Activated CD4-positive, alpha-beta T cell treated with anti-CD3 and anti-CD28 coated beads for 36 hours (primary cell): ENCODE results near the gene ZNF41. TPM values are rescaled to one million over a fixed set of nuclear protein-coding genes. Genes with fewer than 3 reads are reported as not detected.
"Not testable (repeated sequence)": the region's sequence is repeated elsewhere in the genome, so short reads cannot be mapped to it uniquely, and the experiment has no call there.

Experiments
- ATAC-seq: fragments of 200-7000 bp; cut with Tn5 transposase; one replicate; pipeline ENCODE4 v1.10.0; 2021; ENCODE audit warnings: mild to moderate bottlenecking, moderate library complexity
- CTCF ChIA-PET: fragments of 350-600 bp; sonication (Branson Sonifier 250); formaldehyde crosslinking; loops from one replicate; lab custom pipeline; 2021; ENCODE audit warnings: antibody characterized with exemption; lab: Charles Lee
- POLR2A ChIA-PET: fragments of 350-600 bp; sonication (Branson Sonifier 250); formaldehyde crosslinking; loops from one replicate; lab custom pipeline; 2021; ENCODE audit warnings: antibody characterized with exemption, inconsistent platforms; lab: Charles Lee
- DNase-seq: peaks from one replicate; pipeline ENCODE4 v3.0.0-alpha.2; 2020
- H3K27ac Mint-ChIP-seq: one replicate; pipeline ENCODE4 v1.8.0; 2021; ENCODE audit warnings: mixed read lengths
- H3K27me3 Mint-ChIP-seq: one replicate; pipeline ENCODE4 v1.8.0; 2021; ENCODE audit warnings: mixed read lengths
- H3K36me3 Mint-ChIP-seq: one replicate; pipeline ENCODE4 v1.8.0; 2021; ENCODE audit warnings: low read depth, mixed read lengths
- H3K4me1 Mint-ChIP-seq: one replicate; pipeline ENCODE4 v1.8.0; 2021; ENCODE audit warnings: mixed read lengths
- H3K4me3 Mint-ChIP-seq: one replicate; pipeline ENCODE4 v1.8.0; 2021; ENCODE audit warnings: mild to moderate bottlenecking, moderate library complexity, mixed read lengths
- H3K9me3 Mint-ChIP-seq: one replicate; pipeline ENCODE4 v1.8.0; 2021; ENCODE audit warnings: low read depth, mixed read lengths
- intact Hi-C, 2 experiments: fragments of 100-400 bp; cut with DNase I in 1 of 2; cut with micrococcal nuclease in 1 of 2; formaldehyde crosslinking; loops; one replicate each; pipeline versions ENCODE4 v1.14.2 to v1.15.1; 2022 to 2024; cut with DNase I, micrococcal nuclease
- total RNA-seq, 2 experiments: library from RNA; stranded (reverse); gene quantifications; one replicate each; pipeline ENCODE4 v1.2.3, GENCODE V29; 2021

Gene ZNF41
- total RNA-seq, 2 experiments from 2014 or later = 9.3 to 10.9 TPM

DNA sequence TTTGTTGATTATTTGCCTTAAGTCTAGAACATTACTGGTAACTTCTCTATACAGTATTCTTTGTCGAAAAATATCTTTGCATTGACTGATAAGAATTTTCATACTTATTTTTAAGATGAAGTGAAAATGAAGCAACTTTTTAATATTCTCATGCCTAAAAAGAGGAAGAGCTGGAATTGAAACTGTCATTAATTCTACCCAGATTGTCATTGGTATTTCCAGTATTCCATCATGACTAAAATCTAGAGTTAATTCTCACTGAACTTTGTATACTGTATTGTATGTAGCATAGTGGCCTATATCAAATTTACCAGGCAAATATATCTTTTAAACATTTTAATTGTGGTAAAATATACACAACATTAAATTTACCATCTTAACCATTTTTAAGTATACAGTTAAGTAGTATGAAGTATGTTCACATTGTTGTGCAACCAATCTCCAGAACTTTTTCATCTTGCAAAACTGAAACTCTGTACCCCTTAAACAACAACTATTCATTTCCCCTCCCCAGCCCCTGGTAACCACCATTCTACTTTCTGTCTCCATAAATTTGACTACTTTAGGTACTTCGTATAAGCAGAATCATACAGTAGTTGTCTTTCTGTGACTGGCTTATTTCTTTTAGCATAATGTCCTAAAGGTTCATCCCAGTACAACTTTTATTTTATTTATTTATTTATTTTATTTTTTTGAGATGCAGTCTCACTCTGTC is 24.3 kb upstream of the ZNF41 start:
- Mint-ChIP-seq H3K4me3 (no peak overlapping the region), H3K9me3 (no peaks in the 10 kb centered on the region), H3K27ac (no peak overlapping the region), H3K36me3 (no peaks in the 10 kb centered on the region), H3K27me3 (no peaks in the 10 kb centered on the region), H3K4me1 (peaks cover 3% of the 10 kb centered on the region)
- no peak for DNase-seq
- POLR2A ChIA-PET = no interaction called here
- intact Hi-C loops = no loop called here
- CTCF ChIA-PET = interaction anchor here (0.6 kb wide), 1 partner anchor 175 kb away, joined by 3 read pairs; no protein-coding TSS in a partner anchor
- no peak for ATAC-seq

GRCh38 chrX:47503151-47503550 is 20.1 kb upstream of the ZNF41 start:
- CTCF ChIA-PET = no interaction called here
- H3K4me1 Mint-ChIP-seq = peaks cover 3% of the 10 kb centered on the region
- intact Hi-C loops = no loop called here
- no peak overlapping the region for H3K27ac Mint-ChIP-seq
- H3K36me3 Mint-ChIP-seq = no peaks in the 10 kb centered on the region
- H3K4me3 Mint-ChIP-seq = no peak overlapping the region
- no peak for ATAC-seq
- POLR2A ChIA-PET = no interaction called here
- DNase-seq = no peak
- H3K27me3 Mint-ChIP-seq = no peaks in the 10 kb centered on the region
- no peaks in the 10 kb centered on the region for H3K9me3 Mint-ChIP-seq

GRCh38 chrX:47502316-47503125 is 19.5 kb upstream of the ZNF41 start:
- DNase-seq (no peak), ATAC-seq (no peak)
- intact Hi-C loops = no loop called here
- Mint-ChIP-seq H3K4me3 (no peak overlapping the region), H3K9me3 (no peaks in the 10 kb centered on the region), H3K4me1 (peaks cover 2% of the 10 kb centered on the region), H3K27me3 (no peaks in the 10 kb centered on the region), H3K27ac (no peak overlapping the region), H3K36me3 (no peaks in the 10 kb centered on the region)
- CTCF ChIA-PET = interaction anchor here (3.1 kb wide), 1 partner anchor 20 kb away, joined by 18 read pairs; no protein-coding TSS in a partner anchor
- POLR2A ChIA-PET = no interaction called here

DNA sequence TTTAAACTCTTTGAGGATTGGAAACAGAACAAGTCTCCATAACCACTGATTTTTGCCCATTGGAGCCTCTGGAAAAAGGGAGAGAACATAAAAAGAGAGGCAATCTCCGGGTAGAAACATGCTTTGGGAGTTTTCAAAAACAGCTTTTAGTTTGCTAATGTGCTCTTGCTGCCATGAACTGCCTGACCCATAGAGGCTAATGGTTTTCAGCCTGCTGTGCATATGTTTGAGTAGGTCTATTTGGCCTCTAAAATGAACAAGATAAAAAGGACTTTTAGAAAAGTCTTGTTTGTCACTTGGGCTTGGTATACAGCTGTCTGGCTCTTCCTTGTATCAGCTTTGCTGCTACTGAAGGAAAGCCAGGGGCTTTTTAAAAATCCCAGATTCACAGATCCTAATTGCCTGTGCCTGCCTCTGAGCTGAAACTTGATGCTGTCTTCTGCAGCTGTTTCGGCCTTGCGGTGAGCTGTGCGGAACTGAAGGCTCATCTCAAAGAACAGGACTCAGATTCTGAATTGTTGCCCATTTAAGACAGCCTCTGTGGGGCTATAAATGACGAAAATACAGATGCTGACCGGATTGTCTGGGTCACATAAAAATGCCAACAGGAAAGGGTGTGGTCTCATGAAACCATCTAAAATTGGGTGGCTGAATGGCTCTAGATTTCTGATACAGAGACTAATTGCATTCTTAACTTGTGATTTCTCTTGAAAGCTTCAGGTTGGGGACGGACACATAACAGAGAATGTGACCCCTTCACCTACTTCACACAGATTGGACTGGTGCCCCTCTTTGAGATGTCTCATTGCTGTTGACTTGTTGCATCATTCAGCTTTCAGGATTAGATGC is 18.4 kb upstream of the ZNF41 start:
- no peaks in the 10 kb centered on the region for H3K36me3 Mint-ChIP-seq
- no peak overlapping the region for H3K27ac Mint-ChIP-seq
- no peak overlapping the region for H3K4me3 Mint-ChIP-seq
- no peaks in the 10 kb centered on the region for H3K27me3 Mint-ChIP-seq
- no peaks in the 10 kb centered on the region for H3K9me3 Mint-ChIP-seq
- ChIA-PET CTCF (interaction anchor here (3.1 kb wide), 1 partner anchor 21 kb away, joined by 18 read pairs; no protein-coding TSS in a partner anchor), POLR2A (no interaction called here)
- intact Hi-C loops = no loop called here
- no peaks in the 10 kb centered on the region for H3K4me1 Mint-ChIP-seq
- DNase-seq (no peak), ATAC-seq (no peak)

DNA sequence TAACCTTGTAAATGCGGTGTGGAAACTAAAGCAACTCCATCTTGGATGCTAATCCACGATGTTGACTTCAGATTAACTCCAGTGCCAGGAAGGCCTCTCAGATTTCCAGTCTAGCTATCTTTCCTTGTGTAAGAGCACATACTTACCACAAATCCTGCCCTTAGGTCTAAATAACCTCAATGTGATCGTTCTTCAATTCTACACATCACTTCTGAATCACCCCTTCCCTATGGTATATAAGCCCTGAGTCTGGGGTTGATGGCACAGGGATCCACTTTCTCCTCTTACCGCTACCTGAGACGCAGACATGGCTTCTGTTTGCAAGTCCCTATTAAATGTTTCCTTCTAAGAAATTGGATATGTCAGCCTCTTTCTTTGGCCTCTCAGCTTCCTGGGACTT is 17.5 kb upstream of the ZNF41 start:
- ATAC-seq (no peak), DNase-seq (no peak)
- H3K4me3 Mint-ChIP-seq = no peak overlapping the region
- no peaks in the 10 kb centered on the region for H3K36me3 Mint-ChIP-seq
- H3K27me3 Mint-ChIP-seq = no peaks in the 10 kb centered on the region
- H3K27ac Mint-ChIP-seq = no peak overlapping the region
- H3K4me1 Mint-ChIP-seq = no peaks in the 10 kb centered on the region
- POLR2A ChIA-PET = no interaction called here
- intact Hi-C loops = no loop called here
- H3K9me3 Mint-ChIP-seq = no peaks in the 10 kb centered on the region
- CTCF ChIA-PET = interaction anchor here (3.1 kb wide), 1 partner anchor 22 kb away, joined by 18 read pairs; no protein-coding TSS in a partner anchor

DNA sequence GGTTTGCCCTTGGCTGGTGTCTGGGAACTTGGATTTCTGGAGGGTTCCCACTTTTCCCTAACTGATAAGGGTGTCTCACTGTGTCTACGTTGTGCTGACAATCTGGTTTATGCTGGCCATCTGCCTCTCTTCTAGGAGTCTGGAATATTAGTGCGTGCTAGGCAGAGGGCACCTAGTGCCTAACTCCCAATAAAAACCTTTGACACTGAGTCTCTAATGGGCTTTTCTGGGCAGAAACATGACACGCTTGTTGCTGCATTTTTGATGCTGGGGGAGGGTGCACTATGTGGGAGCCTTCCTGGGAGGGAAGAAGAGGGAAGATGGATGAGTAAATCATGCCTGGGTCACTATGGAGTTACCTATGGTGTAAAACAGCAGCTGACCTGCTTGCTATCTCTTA is 16.3 kb upstream of the ZNF41 start:
- ChIA-PET POLR2A (no interaction called here), CTCF (interaction anchor here (3.1 kb wide), 1 partner anchor 23 kb away, joined by 18 read pairs; no protein-coding TSS in a partner anchor)
- DNase-seq = no peak
- Mint-ChIP-seq H3K9me3 (no peaks in the 10 kb centered on the region), H3K27ac (no peak overlapping the region), H3K4me1 (no peaks in the 10 kb centered on the region), H3K4me3 (no peak overlapping the region), H3K36me3 (no peaks in the 10 kb centered on the region), H3K27me3 (no peaks in the 10 kb centered on the region)
- no peak for ATAC-seq
- intact Hi-C loops = no loop called here

- POLR2A ChIA-PET = no interaction called here
- intact Hi-C loops = no loop called here
- CTCF ChIA-PET = no interaction called here
Observed at GRCh38 chrX:47498411-47498810, 15.4 kb upstream of the ZNF41 start.

DNA sequence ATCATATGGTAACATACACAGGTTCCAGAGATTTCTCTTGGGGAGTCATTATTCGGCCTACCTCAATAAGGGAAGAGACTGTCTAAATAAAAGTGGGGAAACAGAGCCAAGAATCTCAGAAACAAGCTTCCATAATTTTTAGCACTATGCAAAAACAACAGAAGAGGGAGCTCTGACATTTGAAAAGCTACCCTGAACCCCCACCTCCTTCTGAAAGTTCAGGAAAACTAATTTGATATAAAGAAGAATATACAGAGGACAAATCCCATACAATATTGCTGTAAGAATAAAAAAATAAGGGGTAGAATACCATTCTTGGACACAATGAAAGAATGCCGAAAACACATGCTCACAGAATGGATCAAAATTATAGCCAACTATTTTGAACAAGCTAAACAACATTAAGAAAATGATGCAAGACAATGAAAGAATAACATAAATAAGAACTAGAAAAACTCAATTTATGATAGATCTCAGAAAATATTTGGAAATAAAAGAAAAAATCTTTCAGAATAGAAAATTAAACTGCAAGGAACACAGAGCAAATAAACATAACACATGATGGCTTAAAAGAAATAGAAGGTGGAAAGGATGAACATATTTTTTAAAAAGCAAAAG is 14.4 kb upstream of the ZNF41 start:
- H3K36me3 Mint-ChIP-seq = no peaks in the 10 kb centered on the region
- POLR2A ChIA-PET = no interaction called here
- no peak for ATAC-seq
- H3K27me3 Mint-ChIP-seq = no peaks in the 10 kb centered on the region
- no peaks in the 10 kb centered on the region for H3K9me3 Mint-ChIP-seq
- intact Hi-C loops = loop anchor here in 1 of 2 experiments (2.0 kb wide), 1 partner anchor 25 kb away; no protein-coding TSS in a partner anchor
- CTCF ChIA-PET = interaction anchor here (0.7 to 1.3 kb wide), 2 partner anchors 25 to 108 kb away, joined by 3 to 17 read pairs; no protein-coding TSS in a partner anchor
- H3K4me3 Mint-ChIP-seq = no peak overlapping the region
- H3K27ac Mint-ChIP-seq = no peak overlapping the region
- no peaks in the 10 kb centered on the region for H3K4me1 Mint-ChIP-seq
- DNase-seq = no peak

More at GRCh38 chrX:47498411-47498810, 15.4 kb upstream of the ZNF41 start:
- ATAC-seq (no peak), DNase-seq (no peak)
- no peak overlapping the region for H3K27ac Mint-ChIP-seq
- H3K36me3 Mint-ChIP-seq = no peaks in the 10 kb centered on the region
- no peak overlapping the region for H3K4me3 Mint-ChIP-seq
- no peaks in the 10 kb centered on the region for H3K27me3 Mint-ChIP-seq
- H3K9me3 Mint-ChIP-seq = no peaks in the 10 kb centered on the region
- H3K4me1 Mint-ChIP-seq = no peaks in the 10 kb centered on the region

DNA sequence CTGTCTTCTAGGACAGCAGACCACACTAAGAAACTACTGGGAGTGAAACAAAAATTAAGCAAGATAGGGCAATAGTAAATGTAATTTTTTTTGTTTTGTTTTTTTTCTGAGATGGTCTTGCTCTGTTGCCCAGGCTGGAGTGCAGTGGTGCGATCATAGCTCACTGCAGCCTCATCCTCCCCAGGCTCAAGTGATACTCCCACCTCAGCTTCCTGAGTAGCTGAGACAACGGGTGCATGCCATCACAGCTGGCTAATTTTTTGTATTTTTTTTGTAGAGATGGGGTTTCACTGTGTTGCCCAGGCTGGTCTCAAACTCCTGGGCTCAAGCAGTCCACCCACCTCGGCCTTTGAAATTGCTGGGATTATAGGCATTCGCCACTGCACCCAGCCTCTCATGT is 9.1 kb upstream of the ZNF41 start:
- intact Hi-C loops, H3K9me3 Mint-ChIP-seq, ATAC-seq, CTCF ChIA-PET, H3K4me1 Mint-ChIP-seq, DNase-seq, H3K36me3 Mint-ChIP-seq, POLR2A ChIA-PET, H3K27me3 Mint-ChIP-seq, H3K27ac Mint-ChIP-seq, H3K4me3 Mint-ChIP-seq: not testable (repeated sequence)

DNA sequence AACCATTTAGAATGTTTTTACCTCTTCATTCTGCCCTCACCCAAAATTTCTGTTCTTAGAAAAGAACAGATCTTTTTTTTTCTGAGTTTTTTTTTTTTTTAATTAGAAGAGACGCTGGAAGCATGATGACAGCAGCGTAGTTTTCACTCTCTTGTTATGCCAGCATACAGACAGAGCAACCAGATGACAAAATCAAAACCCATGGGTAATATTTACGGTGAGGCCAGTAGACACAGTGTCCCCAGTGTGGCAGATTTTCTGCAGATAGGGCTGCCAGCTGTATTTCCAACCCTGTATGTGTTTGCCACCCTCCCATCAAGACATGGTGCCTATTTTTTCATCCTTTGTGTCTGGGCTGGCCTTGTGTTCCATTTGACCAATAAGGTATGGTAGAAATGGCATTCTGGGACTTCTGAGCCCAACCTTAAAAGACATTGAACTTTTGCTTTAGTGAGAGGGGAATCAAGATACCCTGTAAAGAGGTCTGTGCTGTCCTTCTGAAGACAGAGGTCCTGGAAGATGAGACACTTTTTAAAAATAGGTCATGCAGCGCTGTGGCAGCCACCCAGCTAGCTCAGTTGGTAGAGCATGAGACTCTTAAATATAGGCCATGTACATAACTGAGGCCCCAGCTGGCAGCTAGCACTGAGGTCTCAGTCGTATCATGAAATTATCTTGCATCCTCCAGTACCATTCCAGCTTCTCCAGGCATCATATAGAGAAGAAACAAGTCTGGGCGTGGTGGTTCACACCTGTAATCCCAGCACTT is 6.7 kb upstream of the ZNF41 start:
- Mint-ChIP-seq H3K27me3 (no peaks in the 10 kb centered on the region), H3K4me1 (peaks cover 9% of the 10 kb centered on the region), H3K4me3 (no peak overlapping the region), H3K36me3 (peaks cover 2% of the 10 kb centered on the region), H3K27ac (no peak overlapping the region), H3K9me3 (no peaks in the 10 kb centered on the region)
- POLR2A ChIA-PET = no interaction called here
- intact Hi-C loops = loop anchor here in 1 of 2 experiments (10.0 kb wide), 1 partner anchor 535 kb away; no protein-coding TSS in a partner anchor
- CTCF ChIA-PET = no interaction called here
- ATAC-seq (no peak), DNase-seq (no peak)
